GM19463 (cell line): ENCODE data around the gene POU3F1.
A peak's percentile ranks its signal among the peaks of the same experiment; 100 is the strongest.

Source experiments
- ATAC-seq: cut with Tn5 transposase; IDR thresholded peaks from one replicate; pipeline ENCODE4 v1.9.1; 2021; ENCODE audit warnings: mild to moderate bottlenecking, moderate library complexity; ENCODE audit not compliant: unreplicated experiment

Gene POU3F1

GRCh38 chr1:38006008-38006828 is 40.4 kb downstream of the POU3F1 start:
- no peak for ATAC-seq

DNA sequence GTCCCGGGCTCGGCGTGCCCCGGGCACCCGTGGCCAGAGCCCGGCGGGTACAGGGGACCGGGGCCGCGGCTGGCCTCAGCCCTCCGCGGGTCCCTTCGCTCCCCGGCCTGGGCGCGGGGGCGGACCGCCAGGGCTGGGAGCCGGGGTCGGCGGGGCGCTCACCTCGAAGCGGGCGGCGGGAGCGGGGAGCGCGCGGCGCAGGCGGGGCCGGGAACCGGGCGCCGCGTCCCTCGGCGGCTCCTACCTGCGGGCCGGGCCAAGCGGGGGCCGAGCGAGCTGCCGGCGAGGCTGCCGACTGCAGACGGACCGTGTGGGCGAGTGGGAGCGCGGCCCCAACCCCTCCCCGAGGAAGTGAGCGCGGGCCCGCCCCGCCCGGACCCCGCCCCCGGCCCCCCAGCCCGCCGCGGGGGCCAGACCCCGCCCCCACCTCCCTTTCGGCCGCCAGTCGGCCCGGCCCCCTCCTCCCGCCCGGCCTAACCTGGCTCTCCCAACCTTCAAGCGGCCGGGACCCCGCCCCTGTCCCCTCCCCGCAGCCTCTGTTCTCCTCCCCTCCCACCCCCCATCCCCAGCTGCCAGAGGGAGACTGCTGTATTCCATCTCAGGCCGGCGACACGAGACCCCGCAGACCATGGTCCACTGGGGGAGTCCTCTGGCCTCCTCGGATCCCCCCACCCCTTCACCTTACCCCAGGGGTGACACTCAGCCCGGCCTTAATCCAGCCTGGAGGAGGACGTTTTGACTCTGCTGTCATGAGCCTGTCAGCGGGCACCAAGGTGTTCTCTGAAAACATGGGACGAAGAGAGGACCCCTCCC is 41.2 kb downstream of the POU3F1 start, which contains the start of gene FHL3:
Gene FHL3 (minus strand): TSS at position 320 of the 813 bp plus-strand sequence. CDS start 6,102 bp downstream, outside the sequence.
- ATAC-seq: peak; percentile 43

- no peak for ATAC-seq
Measured at GRCh38 chr1:38004284-38005108, 42.1 kb downstream of the POU3F1 start.

DNA sequence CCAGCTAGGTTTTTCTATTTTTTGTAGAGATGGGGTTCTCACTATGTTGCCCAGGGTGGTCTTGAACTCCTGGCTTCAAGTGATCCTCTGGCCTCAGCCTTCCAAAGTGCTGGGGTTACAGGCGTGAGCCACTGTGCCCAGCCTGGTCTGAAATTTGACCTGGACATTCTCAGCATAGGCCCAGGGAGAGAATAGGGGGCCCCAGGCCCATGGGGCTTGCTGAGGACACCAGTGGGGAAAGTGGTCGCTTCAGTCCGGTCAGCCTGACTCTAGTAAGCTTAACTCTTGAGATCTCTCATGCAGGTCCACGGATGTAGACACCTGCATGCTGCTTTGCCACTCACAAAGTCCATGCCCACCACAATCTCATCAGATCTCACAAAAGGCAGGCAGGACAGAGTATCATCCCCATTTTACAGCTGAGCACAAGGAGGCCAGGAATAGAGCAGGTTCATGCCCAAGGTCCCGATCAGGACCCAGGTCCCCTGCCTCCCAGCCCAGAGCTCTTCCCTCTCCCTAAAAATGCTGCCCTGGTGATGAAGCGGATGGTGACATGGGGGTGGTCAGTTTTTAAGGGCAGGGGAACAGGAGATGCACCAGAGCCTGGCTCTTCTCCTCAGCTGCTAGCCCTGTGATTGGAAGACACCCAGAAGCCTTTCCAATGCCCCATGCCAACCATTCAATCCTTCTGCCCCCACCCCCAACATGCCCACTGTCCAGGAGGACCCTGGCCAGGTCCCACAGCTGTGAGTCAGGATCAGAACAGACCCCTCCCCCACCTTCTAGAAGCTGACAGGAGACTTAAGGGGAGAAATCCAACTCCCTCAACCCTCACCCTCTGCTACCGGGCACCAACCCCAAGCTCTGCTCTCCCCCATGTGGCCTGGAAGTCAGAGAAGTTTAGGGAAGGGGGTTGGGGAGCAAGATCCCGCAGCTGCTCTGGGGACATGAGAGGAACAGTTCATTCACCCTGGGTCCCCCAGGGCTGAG is 43.0 kb downstream of the POU3F1 start:
- ATAC-seq: no peak

- no peak for ATAC-seq
Measured at GRCh38 chr1:38000529-38001455, 45.8 kb downstream of the POU3F1 start.

DNA sequence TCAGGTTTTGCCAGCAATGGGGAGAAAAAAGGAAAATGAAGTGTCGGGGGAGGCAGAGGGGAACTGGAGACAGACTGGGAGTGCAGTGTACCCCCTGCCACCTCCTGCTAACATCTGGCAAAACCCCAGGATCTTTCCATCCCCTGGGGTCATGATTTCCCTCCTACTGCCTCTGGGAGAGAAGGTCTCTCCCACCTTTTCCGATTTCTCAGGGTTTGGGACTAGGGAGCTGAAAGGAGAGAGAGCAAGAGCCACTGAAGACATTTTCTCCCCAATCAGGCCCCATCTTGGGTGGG is 46.4 kb downstream of the POU3F1 start:
- no peak for ATAC-seq

- ATAC-seq: no peak
Measured at GRCh38 chr1:37999430-38000232, 47.0 kb downstream of the POU3F1 start.

DNA sequence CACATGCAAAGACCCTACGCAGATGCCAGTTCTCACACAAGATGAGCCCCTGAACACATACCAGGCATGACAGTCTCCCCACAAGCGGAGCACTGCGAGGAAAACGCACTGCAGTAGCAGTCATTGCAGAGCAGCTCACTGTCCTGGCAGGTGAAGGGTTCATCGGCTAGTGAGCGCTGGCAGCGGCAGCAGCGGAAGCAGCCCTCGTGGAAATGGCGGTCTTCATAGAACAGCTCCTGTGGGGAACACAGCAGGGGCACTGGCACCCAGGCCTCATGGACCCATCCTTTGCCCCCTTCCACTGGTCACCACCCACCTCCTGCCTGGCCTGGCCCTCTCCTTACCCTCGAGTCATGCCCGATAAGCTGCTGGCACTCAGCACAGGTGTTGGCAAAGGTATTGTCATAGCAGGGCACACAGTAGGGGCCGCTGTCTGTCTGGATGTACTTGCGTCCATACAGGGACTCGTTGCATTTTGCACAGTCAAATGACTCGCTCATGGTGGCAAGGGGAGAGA is 47.6 kb downstream of the POU3F1 start:
- no peak for ATAC-seq

GRCh38 chr1:37998089-37998808 is 48.3 kb downstream of the POU3F1 start:
- ATAC-seq: no peak

GRCh38 chr1:37997256-37998088 is 49.1 kb downstream of the POU3F1 start:
- ATAC-seq: no peak

- no peak for ATAC-seq
Measured at GRCh38 chr1:37995751-37996345, 50.7 kb downstream of the POU3F1 start.

DNA sequence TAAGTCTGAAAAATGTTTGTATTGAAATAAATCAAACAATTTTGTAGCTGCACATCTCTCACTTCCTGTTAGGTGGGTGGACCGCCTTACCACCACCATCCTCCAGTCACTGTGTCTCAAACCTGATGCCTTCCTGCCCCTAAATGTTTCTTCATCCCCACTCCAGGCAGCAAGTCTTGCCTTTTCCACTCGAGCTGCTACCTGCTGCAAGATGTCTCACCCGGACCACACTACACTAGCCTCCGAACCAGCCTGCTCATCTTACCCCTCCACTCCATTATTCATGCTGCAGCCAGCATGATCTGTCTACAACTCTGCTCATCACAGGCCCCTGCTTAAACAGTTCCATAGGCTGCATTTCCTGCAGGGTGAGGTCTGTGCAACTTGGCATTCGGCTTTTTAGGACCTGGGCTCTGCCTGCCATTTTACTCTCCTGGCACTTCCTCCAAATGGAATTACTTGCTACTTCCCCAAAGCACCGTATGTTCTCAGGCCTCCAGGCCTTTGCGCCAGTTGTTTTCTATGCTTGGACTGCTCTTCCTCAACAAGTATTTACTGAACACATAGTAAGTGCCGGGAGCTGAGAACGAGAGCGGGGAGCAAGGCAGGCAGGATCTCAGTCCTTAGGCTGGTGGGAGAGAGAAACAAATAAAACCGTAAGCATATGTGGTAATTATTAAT is 51.6 kb downstream of the POU3F1 start:
- ATAC-seq: no peak
